Dermis microvascular lymphatic vessel endothelial cell (primary cell): ENCODE data around the gene PNRC2. TPM values are rescaled to one million over a fixed set of nuclear protein-coding genes. Genes with fewer than 3 reads are reported as not detected.
"Not testable (repeated sequence)": the region's sequence is repeated elsewhere in the genome, so short reads cannot be mapped to it uniquely, and the experiment has no call there.

Source experiments
- DNase-seq, 2 donors: peaks; one replicate each; pipeline versions ENCODE4 v3.0.0 to v3.0.0-alpha.2; 2010; ENCODE audit warnings: low read depth in 2 of 2
- total RNA-seq: library from RNA; depleted of rRNA; stranded (reverse); fragments of >200 nt; gene quantifications from 2 replicates; pipeline ENCODE4 v1.2.1, GENCODE V29; 2014

The PNRC2 gene
- total RNA-seq, 1 donor from 2014 or later = 74.2 TPM

- DNase-seq = not testable (repeated sequence)
Observed at GRCh38 chr1:23987038-23987437, 27.4 kb downstream of the PNRC2 start.

GRCh38 chr1:23989263-23989662, 29.6 kb downstream of the PNRC2 start:
- DNase-seq = no peak

- DNase-seq = not testable (repeated sequence)
Observed at GRCh38 chr1:23992011-23992410, 32.4 kb downstream of the PNRC2 start.

DNA sequence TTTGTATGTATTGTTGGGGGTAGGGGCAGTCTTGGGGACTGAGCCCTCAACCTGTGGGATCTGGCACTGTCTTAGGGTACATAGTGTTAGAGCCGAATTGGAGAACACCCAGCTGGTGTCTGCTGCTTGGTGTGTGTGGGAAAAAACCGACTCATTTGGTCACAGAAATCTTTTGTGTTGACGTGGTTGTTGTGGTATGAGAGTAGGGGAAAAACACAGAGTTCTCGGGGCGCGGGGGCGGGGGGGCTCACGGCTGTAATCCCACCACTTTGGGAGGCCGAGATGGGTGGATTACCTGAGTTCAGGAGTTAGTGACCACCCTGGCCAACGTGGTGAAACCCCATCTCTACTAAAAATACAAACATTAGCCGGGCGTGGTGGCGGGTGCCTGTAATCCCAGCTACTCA, 35.8 kb downstream of the PNRC2 start:
- no peak for DNase-seq

DNA sequence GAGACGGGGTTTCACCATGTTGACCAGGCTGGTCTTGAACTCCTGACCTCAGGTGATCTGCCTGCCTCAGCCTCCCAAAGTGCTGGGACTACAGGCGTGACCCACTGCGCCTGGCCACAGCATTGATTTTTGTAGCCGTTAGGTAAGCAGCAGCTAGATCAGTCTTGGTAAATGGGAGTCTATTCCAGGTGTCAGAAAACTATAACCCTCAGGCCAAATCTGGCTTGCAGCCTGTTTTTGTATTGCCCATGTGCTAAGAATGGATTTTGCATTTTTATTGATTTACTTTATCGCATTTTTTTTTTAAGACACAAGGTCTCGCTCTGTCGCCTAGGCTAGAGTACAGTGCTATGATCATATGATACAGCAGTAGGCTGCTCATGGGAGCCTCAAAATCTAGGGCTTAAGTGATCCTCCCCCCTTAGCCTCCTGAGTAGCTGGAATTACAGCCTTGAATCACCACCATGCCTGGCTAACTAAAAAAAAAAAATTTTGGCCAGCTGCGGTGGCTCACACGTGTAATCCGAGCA, 37.1 kb downstream of the PNRC2 start:
- no peak for DNase-seq

DNA sequence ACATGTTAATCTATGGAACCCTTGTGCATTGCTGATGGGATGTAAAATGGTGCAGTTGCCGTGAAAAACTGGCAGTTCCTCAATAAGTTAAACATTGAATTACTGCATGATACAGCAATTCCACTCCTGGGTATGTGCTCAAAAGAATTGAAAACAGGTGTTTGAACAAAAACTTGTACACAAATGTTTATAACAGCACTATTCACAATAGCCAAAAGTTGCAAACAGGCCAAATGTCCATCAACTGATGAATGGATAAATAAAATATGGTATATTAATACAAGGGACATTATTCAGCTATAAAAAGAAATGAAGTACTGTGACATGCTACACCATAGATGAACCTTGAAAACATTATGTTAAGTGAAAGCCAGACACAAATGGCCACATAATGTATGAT, 38.2 kb downstream of the PNRC2 start:
- no peak for DNase-seq

- no peak for DNase-seq
Observed at GRCh38 chr1:23999156-23999671, 39.6 kb downstream of the PNRC2 start.

DNA sequence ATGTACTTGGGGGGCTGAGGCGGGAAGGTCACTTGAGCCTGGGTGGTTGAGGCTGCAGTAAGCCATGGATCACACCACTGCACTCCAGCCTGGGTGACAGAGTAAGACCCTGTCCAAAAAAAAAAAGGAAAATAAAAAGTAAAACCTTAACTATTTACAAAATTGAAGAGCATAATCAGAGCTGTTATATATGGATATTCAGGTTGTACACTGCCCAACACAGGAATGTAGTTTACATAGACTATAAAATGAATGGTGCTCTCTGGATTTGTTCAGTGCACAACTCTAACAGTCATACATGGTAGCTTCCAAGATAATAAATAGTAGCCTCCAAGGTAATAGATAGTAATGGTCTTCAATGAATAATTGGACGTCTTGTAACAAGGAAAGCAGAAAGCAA, 43.1 kb downstream of the PNRC2 start:
- no peak for DNase-seq

DNA sequence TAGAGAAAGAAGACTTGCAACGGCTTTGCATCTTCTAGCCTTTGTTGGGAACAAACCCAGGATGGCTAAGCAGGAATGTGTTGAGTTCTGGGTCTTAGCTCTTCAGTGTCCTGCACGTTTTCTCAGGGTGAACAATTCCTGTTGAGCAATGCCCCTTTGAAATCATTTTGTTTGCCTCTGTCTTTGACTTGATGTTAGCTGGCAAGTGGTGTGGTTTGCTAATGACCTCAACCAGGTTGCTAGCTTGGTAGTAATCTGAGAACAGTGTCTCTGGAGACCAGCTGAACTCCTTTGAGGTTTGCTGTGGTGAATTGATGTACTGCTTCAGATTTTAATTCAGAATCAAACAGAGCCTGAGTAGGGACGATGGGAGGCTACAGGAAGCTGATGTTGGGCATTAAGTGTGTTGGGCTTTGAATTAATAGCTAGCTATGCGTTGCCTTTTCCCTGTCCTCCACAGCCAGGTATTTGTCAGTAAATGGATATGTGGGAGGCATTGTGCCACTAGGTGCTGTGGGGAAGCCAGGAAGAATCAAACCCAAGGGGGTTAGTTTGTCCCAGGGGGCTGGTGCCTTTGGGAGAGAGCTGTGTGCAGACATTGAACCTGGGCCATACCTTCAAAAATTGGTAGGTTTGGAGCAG, 43.8 kb downstream of the PNRC2 start:
- no peak for DNase-seq

DNA sequence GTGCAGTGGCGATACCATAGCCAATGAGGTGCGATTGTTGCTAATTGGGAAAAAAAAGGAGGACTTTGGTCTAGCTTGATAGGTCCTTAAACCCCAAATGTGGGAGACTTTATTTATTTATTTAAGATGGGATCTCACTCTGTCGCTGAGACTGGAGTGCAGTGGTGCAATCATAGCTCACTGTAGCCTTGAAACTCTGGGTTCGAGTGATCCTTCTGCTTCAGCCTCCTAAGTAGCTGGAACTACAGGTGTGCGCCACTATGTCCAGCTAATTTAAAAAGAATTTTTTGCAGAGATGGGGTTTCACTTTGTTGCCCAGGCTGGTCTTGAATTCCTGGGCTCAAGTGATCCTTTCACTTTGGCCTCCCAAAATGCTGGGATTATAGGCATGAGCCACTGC, 44.5 kb downstream of the PNRC2 start:
- no peak for DNase-seq

GRCh38 chr1:24005163-24005562, 45.5 kb downstream of the PNRC2 start:
- no peak for DNase-seq

DNA sequence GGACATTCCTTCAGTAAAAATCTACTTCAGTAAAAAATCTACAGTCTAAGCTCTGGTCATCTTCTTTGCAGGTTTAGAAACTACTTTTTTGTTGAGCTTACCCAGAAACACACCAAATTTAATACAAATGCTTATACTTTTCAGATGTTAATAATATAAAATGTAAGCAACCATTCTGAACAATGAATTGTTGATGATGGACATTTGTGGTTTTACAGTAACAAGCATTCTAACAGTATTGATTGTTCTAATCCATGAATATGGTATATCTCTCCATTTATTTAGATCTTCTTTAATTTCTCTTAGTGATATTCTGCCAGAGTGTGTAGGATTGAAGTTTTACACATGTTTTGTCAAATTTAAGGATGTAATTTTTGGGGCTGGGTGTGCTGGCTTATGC, 47.5 kb downstream of the PNRC2 start:
- no peak for DNase-seq

- peak in 1 of 2 donors; percentile 57 for DNase-seq
Observed at GRCh38 chr1:24008574-24009184, 49.1 kb downstream of the PNRC2 start.

DNA sequence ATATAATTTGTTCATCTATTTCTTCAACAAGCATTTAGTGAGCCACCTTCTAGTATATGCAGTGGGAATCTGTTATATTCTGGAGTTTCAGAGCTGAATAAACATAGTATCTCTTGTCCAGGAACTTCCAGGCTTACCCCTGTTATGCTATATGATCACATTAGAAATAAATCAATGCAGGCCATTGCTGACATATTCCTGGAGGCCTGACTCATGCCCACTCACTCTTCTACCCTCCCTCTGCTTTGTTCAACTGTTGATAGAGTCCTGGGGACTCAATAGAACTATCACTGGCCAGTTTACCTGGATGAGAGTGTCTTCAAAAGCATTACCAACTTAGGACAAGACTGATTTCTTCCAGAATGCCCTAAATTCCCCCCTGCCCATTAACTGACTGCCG, 49.8 kb downstream of the PNRC2 start:
- peak; percentile 23 to 87 for DNase-seq

DNA sequence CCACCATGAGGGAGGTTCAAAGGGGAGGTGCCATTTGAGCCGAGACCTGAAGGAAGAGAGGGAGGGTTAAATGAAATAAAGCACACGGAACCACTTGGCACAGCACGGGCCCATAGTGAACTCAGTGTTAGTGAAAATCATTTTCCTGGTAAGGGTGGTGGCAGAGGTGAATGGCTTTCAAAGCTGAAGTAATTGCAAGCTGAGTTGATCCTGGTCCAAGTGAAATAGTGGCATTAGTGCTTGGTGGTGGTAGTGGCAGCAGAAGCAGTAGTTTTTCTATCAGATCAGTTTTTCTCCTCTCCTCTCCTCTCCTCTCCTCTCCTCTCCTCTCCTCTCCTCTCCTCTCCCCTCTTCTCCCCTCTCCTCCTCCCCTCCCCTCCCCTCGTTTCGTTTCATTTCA, 51.0 kb downstream of the PNRC2 start:
- no peak for DNase-seq

GRCh38 chr1:24012878-24013277, 53.2 kb downstream of the PNRC2 start:
- not testable (repeated sequence) for DNase-seq

Other genes with a start within 250 kb of the PNRC2 start
- gene ELOA, start 216.4 kb upstream of the PNRC2 start, total RNA-seq = 15.4 and 22.1 TPM in 2 replicates
- gene PITHD1, start 181.4 kb upstream of the PNRC2 start, total RNA-seq = 30.4 and 51.2 TPM in 2 replicates
- gene LYPLA2, start 168.7 kb upstream of the PNRC2 start, total RNA-seq = 113 and 153 TPM in 2 replicates
- 19.6 and 25.8 TPM in 2 replicates for gene GALE, start 159.1 kb upstream of the PNRC2 start, total RNA-seq
- gene HMGCL, start 134.4 kb upstream of the PNRC2 start, total RNA-seq = 37.7 and 46.3 TPM in 2 replicates
- 10.0 and 23.4 TPM in 2 replicates for gene FUCA1, start 91.5 kb upstream of the PNRC2 start, total RNA-seq
- gene CNR2, start 46.5 kb upstream of the PNRC2 start, total RNA-seq = not detected in 2 replicates
- gene SRSF10, start 20.5 kb downstream of the PNRC2 start, total RNA-seq = 59.6 and 67.9 TPM in 2 replicates
- under 0.01 TPM in 1 of 2 replicates, not detected in the other for gene MYOM3, start 152.3 kb downstream of the PNRC2 start, total RNA-seq
- gene IL22RA1, start 183.3 kb downstream of the PNRC2 start, total RNA-seq = not detected in 2 replicates
- under 0.01 TPM in 1 of 2 replicates, not detected in the other for gene IFNLR1, start 227.5 kb downstream of the PNRC2 start, total RNA-seq